ENCODE results near the gene CACNA1F.

DNA sequence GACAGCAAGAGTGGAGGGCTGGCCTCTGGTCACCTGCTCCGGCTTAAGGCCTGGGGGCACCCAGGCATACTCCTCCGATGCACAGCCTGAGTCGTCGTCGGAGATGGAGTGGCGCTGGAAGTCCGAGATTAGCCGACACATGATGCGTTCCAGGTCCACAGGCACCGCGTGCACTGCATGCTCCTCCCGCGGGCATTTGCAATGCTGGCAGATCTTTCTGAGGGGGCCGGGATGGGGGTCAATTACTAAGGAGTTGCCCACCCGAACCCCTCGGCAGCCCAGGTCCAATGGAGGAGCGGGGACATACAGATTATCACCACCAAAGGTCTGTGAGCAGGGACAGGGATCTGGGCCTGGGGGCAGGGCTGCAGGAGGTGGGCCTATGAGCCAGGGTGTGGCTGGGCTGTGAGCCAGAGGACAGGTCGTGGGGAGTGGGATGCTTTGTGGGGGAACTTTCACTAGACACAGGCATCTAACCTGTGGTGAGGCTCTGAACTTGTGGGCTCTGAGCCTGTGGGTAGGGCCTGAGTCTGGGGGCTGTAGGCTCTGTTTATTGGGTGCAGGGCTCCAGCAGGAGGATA lies 49.3 kb downstream of the CACNA1F start:
- TF ChIP-seq CTCF (IDR thresholded peaks at IDR 0.05) (no peak), EZH2phosphoT487 (IDR thresholded peaks at IDR 0.05) (no peak), EZH2 (IDR thresholded peaks at IDR 0.05) (no peak)
